ENCODE results near the gene NUDT5.

GRCh38 chr10:12160664-12161063 is 35.0 kb downstream of the NUDT5 start:
- TF ChIP-seq CTCF (IDR thresholded peaks at IDR 0.05) = no peak
- TF ChIP-seq POLR2AphosphoS5 (IDR thresholded peaks at IDR 0.05; ENCODE audit: insufficient read depth in 1 of 2, low read depth in 1 of 2) = no peak
- TF ChIP-seq POLR2A (IDR thresholded peaks at IDR 0.05) = no peak

Data from vagina (tissue), 2 donors.